Ishikawa (cell line): Measurements from ENCODE around the gene PLXDC2.

Experiments
- EP300 ChIP-seq: IDR thresholded peaks from 2 replicates; pipeline ENCODE4 v1.6.1; 2012; ENCODE audit warnings: borderline replicate concordance
- NFIC ChIP-seq: IDR thresholded peaks from 2 replicates; pipeline ENCODE4 v1.6.1; 2012
- TCF12 ChIP-seq: IDR thresholded peaks from 2 replicates; pipeline ENCODE4 v1.6.1; 2012; ENCODE audit warnings: low read depth
- TF ChIP-seq, protein P1 (sequence below): IDR thresholded peaks from 2 replicates; pipeline ENCODE4 v1.6.1; 2012; ENCODE audit warnings: low read depth, mild to moderate bottlenecking
- TF ChIP-seq, protein P2 (sequence below): IDR thresholded peaks from 2 replicates; pipeline ENCODE4 v1.6.1; 2012

DNA sequence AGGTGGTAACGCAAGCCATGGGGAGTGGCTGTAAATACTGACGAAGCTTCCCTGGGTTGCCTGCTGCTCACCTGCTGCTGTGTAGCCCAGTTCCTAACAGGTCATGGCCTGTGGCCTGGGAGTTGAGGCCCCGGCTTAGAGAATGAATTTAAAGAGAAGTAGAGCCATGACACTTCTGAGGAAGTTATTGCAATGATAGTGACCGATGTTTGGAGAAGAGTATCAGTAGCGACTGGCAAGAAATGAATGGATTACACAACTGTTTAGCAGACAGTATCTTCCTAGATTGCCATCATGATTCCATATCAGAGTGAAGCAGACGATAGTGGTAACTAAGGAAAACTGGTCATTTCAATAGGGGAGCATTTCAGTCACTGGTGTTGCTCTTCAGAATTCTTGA lies 249.6 kb downstream of the PLXDC2 start:
- TF ChIP-seq, protein P1, sequence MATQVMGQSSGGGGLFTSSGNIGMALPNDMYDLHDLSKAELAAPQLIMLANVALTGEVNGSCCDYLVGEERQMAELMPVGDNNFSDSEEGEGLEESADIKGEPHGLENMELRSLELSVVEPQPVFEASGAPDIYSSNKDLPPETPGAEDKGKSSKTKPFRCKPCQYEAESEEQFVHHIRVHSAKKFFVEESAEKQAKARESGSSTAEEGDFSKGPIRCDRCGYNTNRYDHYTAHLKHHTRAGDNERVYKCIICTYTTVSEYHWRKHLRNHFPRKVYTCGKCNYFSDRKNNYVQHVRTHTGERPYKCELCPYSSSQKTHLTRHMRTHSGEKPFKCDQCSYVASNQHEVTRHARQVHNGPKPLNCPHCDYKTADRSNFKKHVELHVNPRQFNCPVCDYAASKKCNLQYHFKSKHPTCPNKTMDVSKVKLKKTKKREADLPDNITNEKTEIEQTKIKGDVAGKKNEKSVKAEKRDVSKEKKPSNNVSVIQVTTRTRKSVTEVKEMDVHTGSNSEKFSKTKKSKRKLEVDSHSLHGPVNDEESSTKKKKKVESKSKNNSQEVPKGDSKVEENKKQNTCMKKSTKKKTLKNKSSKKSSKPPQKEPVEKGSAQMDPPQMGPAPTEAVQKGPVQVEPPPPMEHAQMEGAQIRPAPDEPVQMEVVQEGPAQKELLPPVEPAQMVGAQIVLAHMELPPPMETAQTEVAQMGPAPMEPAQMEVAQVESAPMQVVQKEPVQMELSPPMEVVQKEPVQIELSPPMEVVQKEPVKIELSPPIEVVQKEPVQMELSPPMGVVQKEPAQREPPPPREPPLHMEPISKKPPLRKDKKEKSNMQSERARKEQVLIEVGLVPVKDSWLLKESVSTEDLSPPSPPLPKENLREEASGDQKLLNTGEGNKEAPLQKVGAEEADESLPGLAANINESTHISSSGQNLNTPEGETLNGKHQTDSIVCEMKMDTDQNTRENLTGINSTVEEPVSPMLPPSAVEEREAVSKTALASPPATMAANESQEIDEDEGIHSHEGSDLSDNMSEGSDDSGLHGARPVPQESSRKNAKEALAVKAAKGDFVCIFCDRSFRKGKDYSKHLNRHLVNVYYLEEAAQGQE: no peak
- no peak for TF ChIP-seq NFIC
- TF ChIP-seq TCF12: no peak
- TF ChIP-seq, protein P2, sequence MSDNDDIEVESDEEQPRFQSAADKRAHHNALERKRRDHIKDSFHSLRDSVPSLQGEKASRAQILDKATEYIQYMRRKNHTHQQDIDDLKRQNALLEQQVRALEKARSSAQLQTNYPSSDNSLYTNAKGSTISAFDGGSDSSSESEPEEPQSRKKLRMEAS: no peak
- no peak for TF ChIP-seq EP300
